ENCODE results near the gene MBNL1.

- TF ChIP-seq, protein P1, sequence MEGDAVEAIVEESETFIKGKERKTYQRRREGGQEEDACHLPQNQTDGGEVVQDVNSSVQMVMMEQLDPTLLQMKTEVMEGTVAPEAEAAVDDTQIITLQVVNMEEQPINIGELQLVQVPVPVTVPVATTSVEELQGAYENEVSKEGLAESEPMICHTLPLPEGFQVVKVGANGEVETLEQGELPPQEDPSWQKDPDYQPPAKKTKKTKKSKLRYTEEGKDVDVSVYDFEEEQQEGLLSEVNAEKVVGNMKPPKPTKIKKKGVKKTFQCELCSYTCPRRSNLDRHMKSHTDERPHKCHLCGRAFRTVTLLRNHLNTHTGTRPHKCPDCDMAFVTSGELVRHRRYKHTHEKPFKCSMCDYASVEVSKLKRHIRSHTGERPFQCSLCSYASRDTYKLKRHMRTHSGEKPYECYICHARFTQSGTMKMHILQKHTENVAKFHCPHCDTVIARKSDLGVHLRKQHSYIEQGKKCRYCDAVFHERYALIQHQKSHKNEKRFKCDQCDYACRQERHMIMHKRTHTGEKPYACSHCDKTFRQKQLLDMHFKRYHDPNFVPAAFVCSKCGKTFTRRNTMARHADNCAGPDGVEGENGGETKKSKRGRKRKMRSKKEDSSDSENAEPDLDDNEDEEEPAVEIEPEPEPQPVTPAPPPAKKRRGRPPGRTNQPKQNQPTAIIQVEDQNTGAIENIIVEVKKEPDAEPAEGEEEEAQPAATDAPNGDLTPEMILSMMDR (IDR thresholded peaks at IDR 0.05; ENCODE audit: low read depth, low read length, poor library complexity, severe bottlenecking) = no peak
- TF ChIP-seq EZH2phosphoT487 (IDR thresholded peaks at IDR 0.05; ENCODE audit: borderline replicate concordance, low read length) = no peak
Observed at GRCh38 chr3:152313914-152314313, 45.2 kb downstream of the MBNL1 start.
